ENCODE results near the gene FBRSL1. TPM values are rescaled to one million over a fixed set of nuclear protein-coding genes. Genes with fewer than 3 reads are reported as not detected.
A peak's percentile ranks its signal among the peaks of the same experiment; 100 is the strongest.

FBRSL1 gene
- polyA plus RNA-seq, 1 donor = 57.1 TPM

GRCh38 chr12:132512197-132513069, 22.5 kb downstream of the FBRSL1 start:
- no peak overlapping the region for H3K27ac ChIP-seq (ENCODE audit: low read length)
- WGBS (ENCODE audit: insufficient coverage, low lambda C conversion rate) = no CpG with 5 or more reads among the region's 28 CpGs
- peaks cover 9% of the 10 kb centered on the region for H3K9me3 ChIP-seq (ENCODE audit: control insufficient read depth, low read depth, low read length)
- H3K4me1 ChIP-seq (ENCODE audit: control insufficient read depth, insufficient read depth, low read length) = peaks cover 13% of the 10 kb centered on the region
- no peak for DNase-seq
- H3K36me3 ChIP-seq (ENCODE audit: control insufficient read depth, insufficient read depth, low read length) = peaks cover 19% of the 10 kb centered on the region
- no peak overlapping the region for H3K4me3 ChIP-seq (ENCODE audit: low read length)
- no peaks in the 10 kb centered on the region for H3K27me3 ChIP-seq (ENCODE audit: control insufficient read depth, insufficient read depth, low read length)

- WGBS (ENCODE audit: insufficient coverage, low lambda C conversion rate) = 80% methylated on average over 1 of the region's 4 CpGs
- H3K4me3 ChIP-seq (ENCODE audit: low read length) = no peak overlapping the region
- H3K36me3 ChIP-seq (ENCODE audit: control insufficient read depth, insufficient read depth, low read length) = peaks cover 17% of the 10 kb centered on the region
- peaks cover 16% of the 10 kb centered on the region for H3K4me1 ChIP-seq (ENCODE audit: control insufficient read depth, insufficient read depth, low read length)
- DNase-seq = no peak
- peaks cover 9% of the 10 kb centered on the region for H3K9me3 ChIP-seq (ENCODE audit: control insufficient read depth, low read depth, low read length)
- H3K27ac ChIP-seq (ENCODE audit: low read length) = no peak overlapping the region
- H3K27me3 ChIP-seq (ENCODE audit: control insufficient read depth, insufficient read depth, low read length) = no peaks in the 10 kb centered on the region
Observed at GRCh38 chr12:132513070-132513398, 23.1 kb downstream of the FBRSL1 start.

- peaks cover 16% of the 10 kb centered on the region for H3K4me1 ChIP-seq (ENCODE audit: control insufficient read depth, insufficient read depth, low read length)
- H3K9me3 ChIP-seq (ENCODE audit: control insufficient read depth, low read depth, low read length) = peaks cover 6% of the 10 kb centered on the region
- no peak overlapping the region for H3K27ac ChIP-seq (ENCODE audit: low read length)
- WGBS (ENCODE audit: insufficient coverage, low lambda C conversion rate) = no CpG with 5 or more reads among the region's 24 CpGs
- DNase-seq = no peak
- peaks cover 11% of the 10 kb centered on the region for H3K36me3 ChIP-seq (ENCODE audit: control insufficient read depth, insufficient read depth, low read length)
- no peaks in the 10 kb centered on the region for H3K27me3 ChIP-seq (ENCODE audit: control insufficient read depth, insufficient read depth, low read length)
- H3K4me3 ChIP-seq (ENCODE audit: low read length) = no peak overlapping the region
Observed at GRCh38 chr12:132513458-132514135, 23.6 kb downstream of the FBRSL1 start.

- H3K27ac ChIP-seq (ENCODE audit: low read length) = peak overlapping the region; percentile 29
- WGBS (ENCODE audit: insufficient coverage, low lambda C conversion rate) = no CpG with 5 or more reads among the region's 17 CpGs
- DNase-seq = no peak
- H3K4me3 ChIP-seq (ENCODE audit: low read length) = no peak overlapping the region
- H3K27me3 ChIP-seq (ENCODE audit: control insufficient read depth, insufficient read depth, low read length) = no peaks in the 10 kb centered on the region
- H3K36me3 ChIP-seq (ENCODE audit: control insufficient read depth, insufficient read depth, low read length) = peaks cover 8% of the 10 kb centered on the region
- no peaks in the 10 kb centered on the region for H3K9me3 ChIP-seq (ENCODE audit: control insufficient read depth, low read depth, low read length)
- H3K4me1 ChIP-seq (ENCODE audit: control insufficient read depth, insufficient read depth, low read length) = peaks cover 16% of the 10 kb centered on the region
Observed at GRCh38 chr12:132514216-132514820, 24.4 kb downstream of the FBRSL1 start.

- H3K9me3 ChIP-seq (ENCODE audit: control insufficient read depth, low read depth, low read length) = peaks cover 2% of the 10 kb centered on the region
- H3K4me3 ChIP-seq (ENCODE audit: low read length) = no peak overlapping the region
- WGBS (ENCODE audit: insufficient coverage, low lambda C conversion rate) = 71% methylated on average over 1 of the region's 5 CpGs
- H3K27me3 ChIP-seq (ENCODE audit: control insufficient read depth, insufficient read depth, low read length) = no peaks in the 10 kb centered on the region
- peak in 1 of 2 donors; percentile 56 for DNase-seq
- peaks cover 8% of the 10 kb centered on the region for H3K36me3 ChIP-seq (ENCODE audit: control insufficient read depth, insufficient read depth, low read length)
- H3K27ac ChIP-seq (ENCODE audit: low read length) = no peak overlapping the region
- H3K4me1 ChIP-seq (ENCODE audit: control insufficient read depth, insufficient read depth, low read length) = peaks cover 16% of the 10 kb centered on the region
Observed at GRCh38 chr12:132514838-132515237, 24.9 kb downstream of the FBRSL1 start.

- Histone ChIP-seq H3K27ac (ENCODE audit: low read length) (peak overlapping the region; percentile 67), H3K36me3 (ENCODE audit: control insufficient read depth, insufficient read depth, low read length) (peaks cover 3% of the 10 kb centered on the region), H3K27me3 (ENCODE audit: control insufficient read depth, insufficient read depth, low read length) (no peaks in the 10 kb centered on the region), H3K9me3 (ENCODE audit: control insufficient read depth, low read depth, low read length) (peaks cover 2% of the 10 kb centered on the region), H3K4me1 (ENCODE audit: control insufficient read depth, insufficient read depth, low read length) (peaks cover 23% of the 10 kb centered on the region), H3K4me3 (ENCODE audit: low read length) (no peak overlapping the region)
- DNase-seq = no peak
- 86% methylated on average over 4 of the region's 18 CpGs for WGBS (ENCODE audit: insufficient coverage, low lambda C conversion rate)
Observed at GRCh38 chr12:132516095-132517012, 26.4 kb downstream of the FBRSL1 start.

GRCh38 chr12:132517013-132517739, 27.2 kb downstream of the FBRSL1 start:
- Histone ChIP-seq H3K4me1 (ENCODE audit: control insufficient read depth, insufficient read depth, low read length) (peaks cover 23% of the 10 kb centered on the region), H3K9me3 (ENCODE audit: control insufficient read depth, low read depth, low read length) (peaks cover 5% of the 10 kb centered on the region), H3K27me3 (ENCODE audit: control insufficient read depth, insufficient read depth, low read length) (no peaks in the 10 kb centered on the region), H3K4me3 (ENCODE audit: low read length) (no peak overlapping the region), H3K36me3 (ENCODE audit: control insufficient read depth, insufficient read depth, low read length) (no peaks in the 10 kb centered on the region), H3K27ac (ENCODE audit: low read length) (peak overlapping the region; percentile 67)
- no CpG with 5 or more reads among the region's 19 CpGs for WGBS (ENCODE audit: insufficient coverage, low lambda C conversion rate)
- DNase-seq = peak; percentile 56 to 69

- H3K27me3 ChIP-seq (ENCODE audit: control insufficient read depth, insufficient read depth, low read length) = no peaks in the 10 kb centered on the region
- no peak for DNase-seq
- peaks cover 23% of the 10 kb centered on the region for H3K4me1 ChIP-seq (ENCODE audit: control insufficient read depth, insufficient read depth, low read length)
- no peak overlapping the region for H3K4me3 ChIP-seq (ENCODE audit: low read length)
- H3K27ac ChIP-seq (ENCODE audit: low read length) = peak overlapping the region; percentile 67
- H3K9me3 ChIP-seq (ENCODE audit: control insufficient read depth, low read depth, low read length) = peaks cover 5% of the 10 kb centered on the region
- no CpG with 5 or more reads among the region's 10 CpGs for WGBS (ENCODE audit: insufficient coverage, low lambda C conversion rate)
- no peaks in the 10 kb centered on the region for H3K36me3 ChIP-seq (ENCODE audit: control insufficient read depth, insufficient read depth, low read length)
Observed at GRCh38 chr12:132517740-132518100, 27.8 kb downstream of the FBRSL1 start.

- Histone ChIP-seq H3K27ac (ENCODE audit: low read length) (no peak overlapping the region), H3K27me3 (ENCODE audit: control insufficient read depth, insufficient read depth, low read length) (no peaks in the 10 kb centered on the region), H3K36me3 (ENCODE audit: control insufficient read depth, insufficient read depth, low read length) (no peaks in the 10 kb centered on the region), H3K9me3 (ENCODE audit: control insufficient read depth, low read depth, low read length) (peaks cover 5% of the 10 kb centered on the region), H3K4me3 (ENCODE audit: low read length) (no peak overlapping the region), H3K4me1 (ENCODE audit: control insufficient read depth, insufficient read depth, low read length) (peaks cover 23% of the 10 kb centered on the region)
- DNase-seq = no peak
- WGBS (ENCODE audit: insufficient coverage, low lambda C conversion rate) = 100% methylated on average over 2 of the region's 7 CpGs
Observed at GRCh38 chr12:132518354-132518992, 28.5 kb downstream of the FBRSL1 start.
